CD4-positive, alpha-beta T cell treated with Interleukin-1 beta for 1 hour (primary cell): ENCODE data around the gene RUFY1.
A peak's percentile ranks its signal among the peaks of the same experiment; 100 is the strongest.

Experiments
- DNase-seq, 2 donors: peaks; one replicate each; pipeline ENCODE4 v3.0.0-alpha.2; 2020 to 2022

Gene RUFY1

DNA sequence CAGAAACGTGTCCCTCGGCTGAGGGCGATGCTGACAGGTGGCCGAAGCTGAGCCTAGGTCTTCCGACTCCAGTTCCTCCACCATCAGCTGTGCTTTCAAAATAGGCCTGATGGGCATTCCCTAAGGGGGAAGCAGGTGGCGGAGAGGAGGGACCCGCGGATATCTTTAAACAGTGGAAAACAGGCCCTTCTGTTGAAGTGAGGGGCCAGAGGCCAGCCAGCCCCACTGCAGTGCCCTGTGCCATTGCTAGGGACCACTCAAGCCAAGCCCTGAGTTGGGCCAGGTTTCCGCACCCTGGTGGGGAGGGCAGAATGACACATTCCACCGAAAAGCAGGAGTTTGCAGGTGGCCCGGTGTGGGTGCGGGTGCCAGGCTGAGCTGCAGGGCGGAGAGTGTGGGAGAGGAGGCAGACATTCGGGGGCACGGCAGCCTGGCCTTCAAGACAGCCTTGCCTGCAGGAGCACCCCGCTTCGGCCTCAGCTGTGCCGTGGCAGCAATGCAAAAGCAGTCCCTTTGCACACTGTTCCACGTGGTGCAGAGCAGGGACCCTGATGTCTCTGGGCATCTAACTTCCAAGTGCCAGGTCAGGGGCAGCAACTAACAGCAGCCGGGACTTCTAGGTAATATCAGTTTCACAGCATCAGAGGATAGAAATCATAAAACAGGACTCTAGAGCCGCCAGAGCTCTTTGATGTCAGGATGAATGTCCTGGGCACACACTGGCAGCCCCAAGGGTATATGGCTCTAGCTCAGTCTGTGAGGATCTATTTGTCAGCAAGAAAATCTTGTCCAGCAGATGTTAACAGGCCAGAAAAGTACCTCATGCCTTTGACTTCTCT is 55.9 kb downstream of the RUFY1 start:
- no peak for DNase-seq

GRCh38 chr5:179606910-179607159 is 56.5 kb downstream of the RUFY1 start:
- DNase-seq: no peak

GRCh38 chr5:179607160-179607931 is 57.0 kb downstream of the RUFY1 start:
- DNase-seq: no peak

GRCh38 chr5:179608131-179608581 is 57.8 kb downstream of the RUFY1 start:
- peak in 1 of 2 donors; percentile 58 for DNase-seq

GRCh38 chr5:179609834-179610108 is 59.4 kb downstream of the RUFY1 start:
- no peak for DNase-seq

- no peak for DNase-seq
Measured at GRCh38 chr5:179610109-179610902, 60.0 kb downstream of the RUFY1 start.

DNA sequence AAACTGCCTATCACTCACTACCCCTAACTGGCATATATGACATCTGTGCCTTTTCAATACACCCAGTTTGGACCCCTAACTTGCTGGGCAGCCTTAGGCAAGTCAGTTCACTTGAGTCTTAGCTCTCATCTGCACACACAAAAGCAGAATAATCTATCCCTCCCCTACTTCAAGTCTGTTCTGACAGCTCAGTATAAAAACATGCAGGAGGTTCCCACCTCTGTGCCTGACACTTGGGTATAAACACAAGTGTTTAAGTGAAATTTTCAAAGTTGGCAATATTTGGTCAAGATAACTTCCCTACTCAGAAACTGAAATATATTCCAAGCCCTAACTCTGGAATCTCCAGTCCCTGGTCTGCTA is 60.5 kb downstream of the RUFY1 start:
- no peak for DNase-seq

GRCh38 chr5:179612577-179613459 is 62.5 kb downstream of the RUFY1 start:
- DNase-seq: no peak

GRCh38 chr5:179613460-179614071 is 63.2 kb downstream of the RUFY1 start:
- no peak for DNase-seq

- no peak for DNase-seq
Measured at GRCh38 chr5:179614745-179615144, 64.4 kb downstream of the RUFY1 start.

GRCh38 chr5:179615203-179615602 is 64.8 kb downstream of the RUFY1 start:
- DNase-seq: no peak

GRCh38 chr5:179616002-179616594 is 65.7 kb downstream of the RUFY1 start:
- no peak for DNase-seq

DNA sequence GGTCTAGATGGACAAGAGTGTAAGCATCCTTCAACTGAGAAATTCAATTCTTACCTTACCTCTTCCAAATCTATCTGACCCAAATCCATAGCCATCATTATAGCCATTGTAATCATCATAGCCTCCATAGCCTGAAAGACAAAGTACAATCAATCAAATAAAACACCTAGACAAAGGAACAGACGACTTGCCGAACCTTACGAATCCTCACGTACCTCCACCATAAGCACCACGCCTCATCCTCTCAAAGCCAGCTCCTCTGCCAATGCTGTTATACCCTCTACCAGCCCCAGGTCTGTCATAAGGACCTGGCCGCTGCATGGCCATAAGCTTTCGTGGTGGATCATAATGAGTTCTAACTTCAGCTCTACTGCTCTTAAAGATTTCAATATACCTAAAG is 67.6 kb downstream of the RUFY1 start:
- DNase-seq: no peak

DNA sequence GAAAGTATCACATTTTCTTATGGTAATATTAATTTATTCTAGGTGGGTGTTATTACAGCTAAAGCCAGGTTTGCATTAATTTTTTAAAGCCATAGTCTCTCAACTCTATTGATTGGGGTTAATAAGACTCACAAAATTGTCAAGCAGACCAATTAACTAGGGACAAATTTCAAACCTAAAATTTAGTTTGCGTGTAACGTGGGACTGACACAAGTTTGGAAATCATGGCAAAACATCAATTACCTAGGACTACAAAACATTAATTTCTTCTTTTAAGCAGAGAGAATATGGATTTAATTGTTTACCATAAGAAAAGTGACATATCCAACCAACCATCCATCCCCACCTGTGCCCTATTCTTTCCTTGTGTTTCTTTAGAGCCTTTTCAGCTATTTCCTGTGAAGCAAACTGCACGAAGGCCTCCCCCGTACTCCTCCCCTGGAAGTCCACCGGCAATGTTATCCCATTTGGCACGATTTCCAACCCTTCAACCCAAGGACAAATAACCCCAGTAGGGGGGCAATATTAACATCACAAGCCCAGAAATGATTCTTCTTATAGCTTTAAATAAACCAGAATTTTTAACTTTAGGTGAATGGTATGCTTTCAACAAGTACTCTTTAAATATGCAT is 68.7 kb downstream of the RUFY1 start:
- DNase-seq: no peak

GRCh38 chr5:179619776-179620175 is 69.4 kb downstream of the RUFY1 start:
- DNase-seq: no peak

DNA sequence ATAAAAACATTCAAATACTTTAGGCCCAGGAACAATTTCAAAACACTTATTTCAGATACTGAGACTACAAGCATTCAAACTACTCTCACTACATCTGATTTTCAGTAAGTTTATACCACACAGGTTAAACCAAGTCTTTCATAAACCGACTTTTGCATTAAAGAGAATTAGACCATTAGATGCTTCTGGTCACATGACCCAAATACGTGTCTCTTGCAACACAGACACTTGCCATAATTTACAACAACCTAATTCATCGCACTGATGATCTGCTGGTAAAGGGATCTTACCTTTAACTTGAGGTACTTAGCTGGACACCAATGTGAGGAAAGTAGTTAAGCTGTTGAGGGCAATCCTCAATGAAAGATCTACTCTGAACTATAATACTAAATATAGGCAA is 69.9 kb downstream of the RUFY1 start:
- no peak for DNase-seq

- DNase-seq: no peak
Measured at GRCh38 chr5:179620703-179621350, 70.5 kb downstream of the RUFY1 start.

- no peak for DNase-seq
Measured at GRCh38 chr5:179621551-179622214, 71.3 kb downstream of the RUFY1 start.

DNA sequence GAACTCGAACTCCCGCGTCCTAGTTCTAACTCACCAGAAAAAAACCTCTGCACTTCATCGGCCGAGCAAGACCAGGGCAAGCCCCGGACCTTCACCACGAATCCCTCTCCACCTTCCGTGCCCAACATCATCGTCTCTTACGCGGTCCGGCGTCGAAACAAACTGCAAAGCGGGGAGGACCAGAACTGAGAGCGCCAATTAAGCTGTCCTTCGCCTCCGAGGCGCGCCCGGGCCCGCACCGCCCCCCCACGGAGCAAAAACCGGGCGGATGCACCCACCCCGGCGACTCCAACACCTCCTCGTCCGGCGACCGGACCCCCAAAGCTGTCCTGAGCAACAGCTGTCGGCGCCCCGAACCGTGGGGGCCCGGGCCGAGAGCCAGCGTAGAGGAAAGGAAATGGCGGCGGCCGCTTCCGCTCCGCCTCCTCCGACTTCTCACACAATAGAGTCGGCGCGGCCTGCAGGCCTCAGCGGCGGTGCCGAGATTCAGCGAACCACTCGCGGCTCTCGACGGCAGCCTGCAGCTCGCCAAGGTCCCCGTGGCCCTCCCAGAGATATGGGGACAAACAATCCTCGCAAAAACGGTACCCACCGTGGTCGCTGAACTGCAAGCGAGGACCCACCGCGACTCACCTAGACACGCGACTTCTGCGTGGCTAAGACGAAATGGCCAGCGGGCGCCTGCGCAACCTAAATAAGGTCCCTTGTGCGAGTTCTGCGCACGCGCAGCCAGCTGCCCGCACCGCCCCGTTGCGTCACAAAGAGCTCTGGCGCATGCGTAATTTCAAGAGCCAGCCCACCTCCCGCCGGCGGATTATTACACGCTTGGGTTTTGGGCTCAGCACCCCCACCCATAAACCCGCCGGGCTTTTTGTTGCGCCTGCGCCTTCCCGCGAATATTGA is 72.9 kb downstream of the RUFY1 start, which contains the start of gene HNRNPH1:
Gene HNRNPH1 (minus strand): TSS at position 669 of the 903 bp plus-strand sequence. CDS start 538 bp downstream, at position 131.
- peak; percentile 99 for DNase-seq
